ENCODE results near the gene IFITM10. TPM values are rescaled to one million over a fixed set of nuclear protein-coding genes. Genes with fewer than 3 reads are reported as not detected.

The IFITM10 gene
- total RNA-seq, 1 experiment from 2014 or later: 0.59 TPM

GRCh38 chr11:1797391-1798125 is 47.2 kb upstream of the IFITM10 start:
- TF ChIP-seq, protein P1, sequence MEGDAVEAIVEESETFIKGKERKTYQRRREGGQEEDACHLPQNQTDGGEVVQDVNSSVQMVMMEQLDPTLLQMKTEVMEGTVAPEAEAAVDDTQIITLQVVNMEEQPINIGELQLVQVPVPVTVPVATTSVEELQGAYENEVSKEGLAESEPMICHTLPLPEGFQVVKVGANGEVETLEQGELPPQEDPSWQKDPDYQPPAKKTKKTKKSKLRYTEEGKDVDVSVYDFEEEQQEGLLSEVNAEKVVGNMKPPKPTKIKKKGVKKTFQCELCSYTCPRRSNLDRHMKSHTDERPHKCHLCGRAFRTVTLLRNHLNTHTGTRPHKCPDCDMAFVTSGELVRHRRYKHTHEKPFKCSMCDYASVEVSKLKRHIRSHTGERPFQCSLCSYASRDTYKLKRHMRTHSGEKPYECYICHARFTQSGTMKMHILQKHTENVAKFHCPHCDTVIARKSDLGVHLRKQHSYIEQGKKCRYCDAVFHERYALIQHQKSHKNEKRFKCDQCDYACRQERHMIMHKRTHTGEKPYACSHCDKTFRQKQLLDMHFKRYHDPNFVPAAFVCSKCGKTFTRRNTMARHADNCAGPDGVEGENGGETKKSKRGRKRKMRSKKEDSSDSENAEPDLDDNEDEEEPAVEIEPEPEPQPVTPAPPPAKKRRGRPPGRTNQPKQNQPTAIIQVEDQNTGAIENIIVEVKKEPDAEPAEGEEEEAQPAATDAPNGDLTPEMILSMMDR (conservative IDR thresholded peaks at IDR 0.05): no peak
- H3K4me1 Mint-ChIP-seq: peaks cover 0 to 2% of the 10 kb centered on the region in 2 experiments; a peak in 1 of 4 replicates

More at GRCh38 chr11:1797391-1798125, 47.2 kb upstream of the IFITM10 start:
- H2BK5ac ChIP-seq (ENCODE audit: insufficient read length, low read length): no peak overlapping the region
- H2BK120ac ChIP-seq (ENCODE audit: low read depth, low read length, poor library complexity, severe bottlenecking): no peak overlapping the region
- H4K20me1 ChIP-seq (ENCODE audit: control insufficient read depth, insufficient read depth, insufficient read length): no peaks in the 10 kb centered on the region
- no peaks in the 10 kb centered on the region for H3K23me2 ChIP-seq (ENCODE audit: insufficient read length, low read depth, low read length, poor library complexity, severe bottlenecking)
- H3K4me1 ChIP-seq (ENCODE audit: insufficient read depth, low read length): no peaks in the 10 kb centered on the region
- H4K91ac ChIP-seq (ENCODE audit: insufficient read length, low read depth, low read length): no peak overlapping the region
- H3K18ac ChIP-seq (ENCODE audit: insufficient read length, low read depth, low read length): no peak overlapping the region
- H3K23ac ChIP-seq (ENCODE audit: insufficient read length, low read depth, low read length): no peak overlapping the region
- H2BK12ac ChIP-seq (ENCODE audit: insufficient read length, low read depth, low read length): no peak overlapping the region
- no peaks in the 10 kb centered on the region for H3K79me2 ChIP-seq (ENCODE audit: insufficient read depth, low read length)
- no peak overlapping the region for H2BK20ac ChIP-seq (ENCODE audit: low read depth, low read length, poor library complexity, severe bottlenecking)
- H3K14ac ChIP-seq (ENCODE audit: insufficient read depth, low read length): no peak overlapping the region
- no peak overlapping the region for H3K4me2 ChIP-seq (ENCODE audit: insufficient read depth, insufficient read length, low read length)
- H3T11ph ChIP-seq (ENCODE audit: low read length): no peak overlapping the region
- H2BK15ac ChIP-seq (ENCODE audit: low read depth, low read length): no peak overlapping the region
- no peak overlapping the region for H3K9ac ChIP-seq (ENCODE audit: extremely low read depth, insufficient read length, low read length)
- Mint-ChIP-seq H3K9me3 (no peaks in the 10 kb centered on the region), H3K4me3 (no peak overlapping the region; a peak in 1 of 5 replicates), H3K36me3 (ENCODE audit: insufficient read depth in 1 of 3, low read depth in 3 of 3) (no peaks in the 10 kb centered on the region), H3K27me3 (ENCODE audit: low read depth) (peaks cover 45% of the 10 kb centered on the region), H3K27ac (no peak overlapping the region)
- H2AFZ ChIP-seq (ENCODE audit: low read length): no peak overlapping the region
- H3K27ac ChIP-seq (ENCODE audit: insufficient read length, low read depth, low read length): no peak overlapping the region
- no peaks in the 10 kb centered on the region for H3K27me3 ChIP-seq (ENCODE audit: insufficient read depth, low read length)
- H3K56ac ChIP-seq (ENCODE audit: insufficient read length, low read depth, low read length): no peak overlapping the region
- H3K4ac ChIP-seq (ENCODE audit: low read depth, low read length): no peak overlapping the region
- no peak overlapping the region for H2AK5ac ChIP-seq (ENCODE audit: insufficient read length, low read length)
- no CpG with 5 or more reads among the region's 14 CpGs for WGBS (ENCODE audit: extremely low coverage, insufficient read length, low lambda C conversion rate)
- H4K8ac ChIP-seq (replicated peaks; ENCODE audit: insufficient read length, low read depth, low read length): no peak overlapping the region
- no peaks in the 10 kb centered on the region for H3K9me3 ChIP-seq (ENCODE audit: control insufficient read depth, low read depth, low read length)
- no peak for DNase-seq
- no peak overlapping the region for H4K5ac ChIP-seq (ENCODE audit: insufficient read length, low read depth, low read length)
- H3K79me1 ChIP-seq (ENCODE audit: insufficient read depth, low read depth, low read length, poor library complexity, severe bottlenecking): no peaks in the 10 kb centered on the region

Measured in H9 (cell line).